Gastroesophageal sphincter (tissue), 4 donors: ENCODE results near the gene BOC. TPM values are rescaled to one million over a fixed set of nuclear protein-coding genes. Genes with fewer than 3 reads are reported as not detected.

Experiments used
- ATAC-seq: fragments of 150-250 bp; one replicate; pipeline ENCODE4 v1.9.1; 2016; ENCODE audit warnings: mild to moderate bottlenecking, moderate library complexity
- H3K27ac ChIP-seq, 4 donors: fragments of 200-600 bp; sonication (generic) in 3 of 4; 1 replicate in 3 of 4; 2 replicates in 1 of 4; pipeline ENCODE4 v1.5.1; 2016 to 2019
- H3K27me3 ChIP-seq: fragments of 200-600 bp; sonication (generic); one replicate; pipeline ENCODE4 v1.5.1; 2019
- H3K36me3 ChIP-seq, 2 donors: fragments of 200-600 bp; sonication (generic); one replicate each; pipeline ENCODE4 v1.5.1; 2019; ENCODE audit warnings: control low read depth in 1 of 2
- H3K4me1 ChIP-seq, 3 donors: fragments of 200-600 bp; sonication (generic); 1 replicate in 2 of 3; 2 replicates in 1 of 3; pipeline ENCODE4 v1.5.1; 2016 to 2019; ENCODE audit warnings: control low read depth in 2 of 3
- H3K4me3 ChIP-seq, 2 donors: fragments of 200-600 bp; sonication (generic); one replicate each; pipeline ENCODE4 v1.5.1; 2019; ENCODE audit warnings: mild to moderate bottlenecking in 1 of 2, moderate library complexity in 1 of 2
- H3K9me3 ChIP-seq, 3 donors: fragments of 200-600 bp; sonication (generic); one replicate each; pipeline ENCODE4 v1.5.1; 2017 to 2019; ENCODE audit warnings: control low read depth in 2 of 3
- CTCF ChIP-seq, 4 experiments: fragments of 200-600 bp in 2 of 4; fragments of 450-650 bp in 2 of 4; sonication (generic) in 1 of 4; IDR thresholded peaks; one replicate each; pipeline ENCODE4 v1.5.1; 2017 to 2019; ENCODE audit warnings: antibody characterized with exemption in 4 of 4, mild to moderate bottlenecking in 2 of 4, moderate library complexity in 2 of 4
- EP300 ChIP-seq: sonication (generic); formaldehyde crosslinking; IDR thresholded peaks from one replicate; pipeline ENCODE4 v1.6.1; 2017; ENCODE audit warnings: antibody characterized with exemption, mild to moderate bottlenecking
- POLR2A ChIP-seq, 2 donors: fragments of 450-650 bp; IDR thresholded peaks; one replicate each; pipeline ENCODE4 v1.6.1; 2017; ENCODE audit warnings: antibody characterized with exemption in 2 of 2, mild to moderate bottlenecking in 2 of 2, moderate library complexity in 1 of 2
- POLR2AphosphoS5 ChIP-seq: sonication (generic); formaldehyde crosslinking; IDR thresholded peaks from one replicate; pipeline ENCODE4 v1.6.1; 2017; ENCODE audit warnings: antibody characterized with exemption
- WGBS, 2 donors: methylation state at CpG; one replicate each; pipeline ENCODE4 v1.1.5; 2018; ENCODE audit warnings: low coverage in 1 of 2; 5-methylcytosine and 5-hydroxymethylcytosine counted together
- total RNA-seq, 4 donors: library from RNA; depleted of rRNA; stranded (reverse); fragments of >200 nt; gene quantifications; one replicate each; pipeline ENCODE4 v1.1.0, GENCODE V29; 2016

BOC gene
- total RNA-seq, 4 donors from 2014 or later, result 41.5 to 130 (median 73.9) TPM

GRCh38 chr3:113278599-113278955, 67.2 kb downstream of the BOC start:
- ATAC-seq, result no peak
- H3K4me3 ChIP-seq, result no peak overlapping the region
- H3K9me3 ChIP-seq, result no peaks in the 10 kb centered on the region
- H3K27me3 ChIP-seq, result no peaks in the 10 kb centered on the region
- WGBS, 2 donors, result 91% methylated on average over 8 of the region's 11 CpGs; no CpG with 5 or more reads in 1 of the 2 donors
- H3K4me1 ChIP-seq, result peaks cover 3 to 49% (median 14%) of the 10 kb centered on the region in 3 donors
- H3K36me3 ChIP-seq, result peaks cover 0 to 75% of the 10 kb centered on the region in 2 donors
- TF ChIP-seq EP300, result no peak
- TF ChIP-seq POLR2A (IDR thresholded peaks at IDR 0.05), result no peak
- TF ChIP-seq POLR2AphosphoS5, result no peak
- TF ChIP-seq CTCF (IDR thresholded peaks at IDR 0.05), result no peak
- H3K27ac ChIP-seq, result peak overlapping the region in 3 of 4 donors; percentile 71 to 89 (median 85)

- no peak for ATAC-seq
- Histone ChIP-seq H3K4me1 (peaks cover 3 to 42% (median 12%) of the 10 kb centered on the region in 3 donors), H3K4me3 (no peak overlapping the region), H3K27ac (peak overlapping the region in 3 of 4 donors; percentile 6 to 85 (median 34)), H3K27me3 (no peaks in the 10 kb centered on the region), H3K9me3 (no peaks in the 10 kb centered on the region), H3K36me3 (peaks cover 0 to 75% of the 10 kb centered on the region in 2 donors)
- TF ChIP-seq POLR2AphosphoS5, result no peak
- no peak for TF ChIP-seq CTCF (IDR thresholded peaks at IDR 0.05)
- no peak for TF ChIP-seq POLR2A (IDR thresholded peaks at IDR 0.05)
- no peak for TF ChIP-seq EP300
- WGBS, 2 donors, result no CpG with 5 or more reads among the region's 17 CpGs
These were observed 68.3 kb downstream of the BOC start for GRCh38 chr3:113279686-113280085.

GRCh38 chr3:113283306-113283705, 71.9 kb downstream of the BOC start:
- Histone ChIP-seq H3K4me1 (peaks cover 0 to 40% (median 0%) of the 10 kb centered on the region in 3 donors), H3K27me3 (no peaks in the 10 kb centered on the region), H3K4me3 (no peak overlapping the region), H3K36me3 (peaks cover 0 to 83% of the 10 kb centered on the region in 2 donors), H3K9me3 (no peaks in the 10 kb centered on the region), H3K27ac (peak overlapping the region in 2 of 4 donors; percentile 25 to 44)
- WGBS, 2 donors, result 74% methylated on average over 3 of the region's 12 CpGs; no CpG with 5 or more reads in 1 of the 2 donors
- no peak for TF ChIP-seq POLR2AphosphoS5
- TF ChIP-seq EP300, result no peak
- no peak for TF ChIP-seq POLR2A (IDR thresholded peaks at IDR 0.05)
- TF ChIP-seq CTCF (IDR thresholded peaks at IDR 0.05), result no peak
- ATAC-seq, result no peak

GRCh38 chr3:113284453-113285050, 73.2 kb downstream of the BOC start:
- no peaks in the 10 kb centered on the region for H3K27me3 ChIP-seq
- peaks cover 0 to 45% (median 0%) of the 10 kb centered on the region in 3 donors for H3K4me1 ChIP-seq
- 40 to 67% methylated on average over 1 of the region's 12 CpGs for WGBS, 2 donors
- ATAC-seq, result no peak
- no peaks in the 10 kb centered on the region for H3K9me3 ChIP-seq
- TF ChIP-seq CTCF (IDR thresholded peaks at IDR 0.05), result no peak
- no peak for TF ChIP-seq EP300
- TF ChIP-seq POLR2A (IDR thresholded peaks at IDR 0.05), result no peak
- no peak for TF ChIP-seq POLR2AphosphoS5
- no peak overlapping the region for H3K4me3 ChIP-seq
- H3K36me3 ChIP-seq, result peaks cover 0 to 70% of the 10 kb centered on the region in 2 donors
- peak overlapping the region in 3 of 4 donors; percentile 71 to 76 (median 71) for H3K27ac ChIP-seq

GRCh38 chr3:113285226-113285625, 73.9 kb downstream of the BOC start:
- Histone ChIP-seq H3K27me3 (no peaks in the 10 kb centered on the region), H3K36me3 (peaks cover 0 to 64% of the 10 kb centered on the region in 2 donors), H3K27ac (peak overlapping the region in 3 of 4 donors; percentile 71 to 76 (median 71)), H3K4me3 (no peak overlapping the region), H3K9me3 (no peaks in the 10 kb centered on the region), H3K4me1 (peaks cover 0 to 45% (median 0%) of the 10 kb centered on the region in 3 donors)
- no peak for ATAC-seq
- TF ChIP-seq POLR2A (IDR thresholded peaks at IDR 0.05) (no peak), CTCF (IDR thresholded peaks at IDR 0.05) (no peak), POLR2AphosphoS5 (no peak), EP300 (no peak)
- 80% methylated on average over 3 of the region's 8 CpGs; no CpG with 5 or more reads in 1 of the 2 donors for WGBS, 2 donors
